ENCODE data around the gene CERS5. TPM values are rescaled to one million over a fixed set of nuclear protein-coding genes. Genes with fewer than 3 reads are reported as not detected.
A peak's percentile ranks its signal among the peaks of the same experiment; 100 is the strongest.

Gene CERS5
- total RNA-seq, 6 experiments from 2014 or later: 48.0 to 69.3 (median 60.3) TPM

DNA sequence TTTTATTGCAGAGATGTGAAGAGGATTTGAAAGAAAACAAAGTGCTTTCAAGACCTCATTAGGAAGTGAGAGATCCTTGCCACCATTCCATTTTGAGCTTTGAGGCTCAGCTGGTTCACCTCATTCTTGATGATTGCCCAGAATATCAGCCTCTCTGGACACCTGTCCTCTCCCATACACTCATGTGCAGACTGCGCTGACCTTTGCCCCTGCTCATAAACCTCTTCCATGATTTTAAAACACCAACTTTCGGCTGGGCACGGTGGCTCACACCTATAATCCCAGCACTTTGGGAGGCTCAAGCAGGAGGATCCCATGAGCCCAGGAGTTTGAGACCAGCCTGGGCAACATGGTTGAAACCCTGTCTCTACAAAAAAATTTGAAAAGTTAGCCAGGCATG is 46.2 kb downstream of the CERS5 start:
- H3K36me3 Mint-ChIP-seq (ENCODE audit: low read depth): peaks cover 29% of the 10 kb centered on the region

GRCh38 chr12:50120521-50120920 is 46.6 kb downstream of the CERS5 start:
- no peak overlapping the region for H3K4me3 Mint-ChIP-seq
- DNase-seq: no peak
- H3K9me3 Mint-ChIP-seq: no peaks in the 10 kb centered on the region
- H3K36me3 Mint-ChIP-seq (ENCODE audit: low read depth): peaks cover 33% of the 10 kb centered on the region
- peaks cover 5% of the 10 kb centered on the region for H3K27me3 Mint-ChIP-seq (ENCODE audit: insufficient read depth)
- no peaks in the 10 kb centered on the region for H3K4me1 Mint-ChIP-seq (ENCODE audit: low read depth)
- H3K27ac Mint-ChIP-seq: no peak overlapping the region
- no peak for TF ChIP-seq CTCF (IDR thresholded peaks at IDR 0.05)

More for the DNA sequence above, 46.2 kb downstream of the CERS5 start:
- no peak overlapping the region for H3K4me3 Mint-ChIP-seq
- H3K27me3 Mint-ChIP-seq (ENCODE audit: insufficient read depth): peaks cover 4% of the 10 kb centered on the region
- DNase-seq: no peak
- no peak overlapping the region for H3K27ac Mint-ChIP-seq
- H3K9me3 Mint-ChIP-seq: no peaks in the 10 kb centered on the region
- no peak for TF ChIP-seq CTCF (IDR thresholded peaks at IDR 0.05)
- no peaks in the 10 kb centered on the region for H3K4me1 Mint-ChIP-seq (ENCODE audit: low read depth)

- H3K4me3 Mint-ChIP-seq: no peak overlapping the region
- H3K27ac Mint-ChIP-seq: no peak overlapping the region
- H3K9me3 Mint-ChIP-seq: no peaks in the 10 kb centered on the region
- TF ChIP-seq CTCF (IDR thresholded peaks at IDR 0.05): no peak
- no peak for DNase-seq
- H3K27me3 Mint-ChIP-seq (ENCODE audit: insufficient read depth): peaks cover 5% of the 10 kb centered on the region
- H3K36me3 Mint-ChIP-seq (ENCODE audit: low read depth): peaks cover 38% of the 10 kb centered on the region
- H3K4me1 Mint-ChIP-seq (ENCODE audit: low read depth): peaks cover 4% of the 10 kb centered on the region; the same call in 1 of the 2 replicates
Observed at GRCh38 chr12:50119387-50119786, 47.8 kb downstream of the CERS5 start.

DNA sequence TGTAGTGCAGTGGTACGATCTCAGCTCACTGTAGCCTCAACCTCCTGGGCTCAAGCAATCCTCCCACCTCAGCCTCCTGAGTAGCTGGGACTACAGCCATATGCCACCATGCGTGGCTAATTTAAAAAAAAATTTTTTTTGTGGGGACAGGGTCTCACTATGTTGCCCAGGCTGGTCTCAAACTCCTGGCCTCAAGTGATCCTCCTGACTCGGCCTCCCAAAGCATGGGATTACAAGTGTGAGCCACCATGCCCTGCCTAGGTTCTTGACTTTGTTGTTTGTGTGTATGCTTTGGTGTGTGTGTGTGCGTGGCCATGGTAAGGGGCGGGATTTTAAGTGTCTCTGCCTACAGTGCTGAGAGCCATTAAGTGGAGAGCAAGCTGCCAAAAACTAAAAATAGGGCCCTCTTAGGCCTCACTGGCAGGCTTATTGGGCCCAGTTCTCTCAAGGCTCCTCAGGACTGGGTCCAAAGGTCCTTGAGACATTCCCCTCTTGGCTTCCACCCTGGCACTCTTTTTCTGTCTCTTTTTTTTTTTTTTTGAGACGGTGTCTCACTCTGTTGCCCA is 50.0 kb downstream of the CERS5 start:
- Mint-ChIP-seq H3K4me1 (ENCODE audit: low read depth) (peaks cover 7% of the 10 kb centered on the region; the same call in 1 of the 2 replicates), H3K9me3 (no peaks in the 10 kb centered on the region), H3K4me3 (no peak overlapping the region), H3K27me3 (ENCODE audit: insufficient read depth) (peaks cover 8% of the 10 kb centered on the region), H3K36me3 (ENCODE audit: low read depth) (peaks cover 43% of the 10 kb centered on the region), H3K27ac (no peak overlapping the region)
- DNase-seq: no peak
- no peak for TF ChIP-seq CTCF (IDR thresholded peaks at IDR 0.05)

DNA sequence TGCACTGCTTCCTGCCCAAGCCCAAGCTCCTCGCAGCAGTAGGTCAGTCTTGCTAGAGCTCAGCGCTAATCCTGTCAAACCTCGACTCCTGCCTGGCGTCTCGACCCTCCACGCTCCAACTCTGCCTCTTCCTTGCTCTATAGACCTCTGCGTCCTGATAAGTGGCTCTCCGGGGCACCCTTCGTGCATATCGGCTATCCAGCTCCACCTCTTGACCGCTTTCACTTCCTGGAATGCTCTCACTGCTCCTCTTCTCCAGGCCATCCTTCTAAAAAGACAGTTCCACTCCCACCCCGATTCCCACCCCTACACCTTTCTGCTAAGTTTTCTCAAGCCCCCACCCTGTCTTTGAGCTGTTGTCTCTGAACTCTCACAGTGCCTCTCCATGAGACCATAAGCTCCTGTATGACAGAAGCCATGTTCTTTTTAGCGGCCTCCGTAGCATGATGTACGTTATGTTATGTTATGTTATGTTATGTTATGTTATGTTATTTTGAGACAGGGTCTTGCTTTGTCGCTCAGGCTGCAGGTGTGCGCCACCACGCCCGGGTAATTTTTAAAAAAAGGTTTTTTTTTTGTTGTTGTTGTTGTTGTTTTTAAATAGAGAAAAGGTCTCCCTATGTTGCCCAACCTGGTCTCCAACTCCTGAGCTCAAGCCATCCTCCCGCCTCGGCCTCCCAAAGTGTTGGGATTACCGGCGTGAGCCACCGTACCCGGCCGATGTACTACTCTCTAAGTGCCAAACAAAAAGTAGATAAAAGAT is 54.5 kb downstream of the CERS5 start:
- Mint-ChIP-seq H3K27ac (peak overlapping the region; percentile 100), H3K9me3 (no peaks in the 10 kb centered on the region), H3K4me3 (peak overlapping the region; percentile 100), H3K4me1 (ENCODE audit: low read depth) (peaks cover 26% of the 10 kb centered on the region), H3K27me3 (ENCODE audit: insufficient read depth) (peaks cover 12% of the 10 kb centered on the region), H3K36me3 (ENCODE audit: low read depth) (peaks cover 31% of the 10 kb centered on the region)
- peak; percentile 27 for DNase-seq
- TF ChIP-seq CTCF (IDR thresholded peaks at IDR 0.05): no peak
